ENCODE data around the gene NRXN2. TPM values are rescaled to one million over a fixed set of nuclear protein-coding genes. Genes with fewer than 3 reads are reported as not detected.

Gene NRXN2
- total and polyA plus RNA-seq, 10 of the 15 experiments (the other 5 are each of a cell fraction or from before 2014, with no cell fraction given) = 0.03 to 1.4 (median 0.23) TPM

- TF ChIP-seq USF2 (IDR thresholded peaks at IDR 0.05; ENCODE audit: borderline replicate concordance, low read depth, low read length) (no peak), HCFC1 (IDR thresholded peaks at IDR 0.05; ENCODE audit: low read length) (peak; percentile 95), SMAD5 (IDR thresholded peaks at IDR 0.05; ENCODE audit: low read depth) (no peak), SP1 (IDR thresholded peaks at IDR 0.05; ENCODE audit: low read depth, low read length) (peak; percentile 62), POU2F2 (IDR thresholded peaks at IDR 0.05; ENCODE audit: borderline replicate concordance, low read depth, low read length) (peak; percentile 78; the same call in 1 of the 3 replicates), SMC3 (IDR thresholded peaks at IDR 0.05; ENCODE audit: borderline replicate concordance, low read length) (peak; percentile 75; the same call in 1 of the 2 replicates), SUPT20H (IDR thresholded peaks at IDR 0.05; ENCODE audit: borderline replicate concordance, control insufficient read depth, low read depth, low read length) (no peak), BCL11A (IDR thresholded peaks at IDR 0.05; ENCODE audit: low read depth, low read length) (no peak), MEF2B (IDR thresholded peaks at IDR 0.05; ENCODE audit: partially characterized antibody, poor library complexity, severe bottlenecking) (peak; percentile 17), CTCF (IDR thresholded peaks at IDR 0.05 in 2 of 3, conservative IDR thresholded peaks at IDR 0.05 in 1 of 3; ENCODE audit: control insufficient read depth in 2 of 3, extremely low read depth in 1 of 3, insufficient read depth in 1 of 3, low read depth in 3 of 3, low read length in 3 of 3) (peak; percentile 83 to 92 (median 92)), RELA (IDR thresholded peaks at IDR 0.05; ENCODE audit: borderline replicate concordance, partially characterized antibody) (peak; percentile 59), CREB1 (IDR thresholded peaks at IDR 0.05; ENCODE audit: low read depth) (peak; percentile 50; the same call in 1 of the 2 replicates), EZH2 (IDR thresholded peaks at IDR 0.05; ENCODE audit: borderline replicate concordance, control insufficient read depth, low read depth, low read length) (no peak), SUZ12 (IDR thresholded peaks at IDR 0.05; ENCODE audit: unreplicated experiment) (no peak), ZNF207 (IDR thresholded peaks at IDR 0.05; ENCODE audit: borderline replicate concordance) (peak; percentile 56; the same call in 1 of the 2 replicates), SMAD1 (IDR thresholded peaks at IDR 0.05; ENCODE audit: low read depth, partially characterized antibody) (no peak), SREBF1 (IDR thresholded peaks at IDR 0.05; ENCODE audit: low read length) (peak; percentile 58; the same call in 1 of the 2 replicates)
Measured at GRCh38 chr11:64688534-64688982, 34.4 kb downstream of the NRXN2 start (continued).
